GM11168 (cell line): ENCODE measurements around the gene SOHLH2.

Experiments
- in situ Hi-C: fragments of 300-500 bp; cut with MboI; formaldehyde crosslinking; loops from one replicate; pipeline ENCODE4 v1.12.0; 2022; ENCODE audit warnings: low sequenced_read_pairs; ENCODE audit not compliant: unreplicated experiment

SOHLH2 gene, protein sequence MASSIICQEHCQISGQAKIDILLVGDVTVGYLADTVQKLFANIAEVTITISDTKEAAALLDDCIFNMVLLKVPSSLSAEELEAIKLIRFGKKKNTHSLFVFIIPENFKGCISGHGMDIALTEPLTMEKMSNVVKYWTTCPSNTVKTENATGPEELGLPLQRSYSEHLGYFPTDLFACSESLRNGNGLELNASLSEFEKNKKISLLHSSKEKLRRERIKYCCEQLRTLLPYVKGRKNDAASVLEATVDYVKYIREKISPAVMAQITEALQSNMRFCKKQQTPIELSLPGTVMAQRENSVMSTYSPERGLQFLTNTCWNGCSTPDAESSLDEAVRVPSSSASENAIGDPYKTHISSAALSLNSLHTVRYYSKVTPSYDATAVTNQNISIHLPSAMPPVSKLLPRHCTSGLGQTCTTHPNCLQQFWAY

DNA sequence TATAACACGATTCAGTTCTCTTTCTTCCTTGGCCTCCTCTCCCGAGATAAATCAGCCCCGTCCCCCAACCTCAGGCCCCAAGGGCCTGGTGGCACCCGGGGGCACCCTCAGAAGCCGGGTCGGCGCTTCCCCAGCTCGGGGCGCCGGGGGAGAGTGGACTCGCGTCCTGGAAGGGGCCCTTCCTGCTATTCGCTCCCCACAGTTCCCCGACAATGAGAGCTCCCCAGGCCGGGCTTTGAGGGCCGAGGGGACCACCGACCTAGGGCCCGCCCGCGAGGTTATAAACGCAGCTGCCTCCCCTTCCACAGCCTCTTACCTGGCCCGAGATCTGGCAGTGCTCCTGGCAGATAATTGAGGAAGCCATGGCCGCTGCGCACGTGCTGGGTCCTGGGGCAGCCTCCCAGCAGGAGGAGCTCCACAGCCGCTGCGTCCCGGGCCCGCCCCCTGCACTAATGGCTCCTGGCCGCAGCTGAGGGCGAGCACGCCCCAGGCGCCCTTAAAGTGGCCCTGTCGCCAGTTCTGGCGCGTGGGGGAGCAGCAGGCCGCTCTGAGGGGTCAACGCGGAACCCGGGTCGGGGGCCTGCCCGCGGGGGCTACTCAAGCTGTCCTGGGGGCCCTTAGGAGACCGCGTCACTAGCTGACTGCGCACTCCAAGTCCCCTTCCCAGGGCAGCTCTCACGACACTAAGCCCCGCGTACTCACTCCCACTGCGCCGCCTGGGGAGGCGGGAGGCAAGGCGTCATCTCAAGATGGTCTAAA lies at the start of gene SOHLH2:
Gene SOHLH2, minus strand, starts transcription at position 394 of the 759 bp plus-strand sequence. Its CDS starts 30 bp downstream, at position 364.
- in situ Hi-C loops = no loop called here

DNA sequence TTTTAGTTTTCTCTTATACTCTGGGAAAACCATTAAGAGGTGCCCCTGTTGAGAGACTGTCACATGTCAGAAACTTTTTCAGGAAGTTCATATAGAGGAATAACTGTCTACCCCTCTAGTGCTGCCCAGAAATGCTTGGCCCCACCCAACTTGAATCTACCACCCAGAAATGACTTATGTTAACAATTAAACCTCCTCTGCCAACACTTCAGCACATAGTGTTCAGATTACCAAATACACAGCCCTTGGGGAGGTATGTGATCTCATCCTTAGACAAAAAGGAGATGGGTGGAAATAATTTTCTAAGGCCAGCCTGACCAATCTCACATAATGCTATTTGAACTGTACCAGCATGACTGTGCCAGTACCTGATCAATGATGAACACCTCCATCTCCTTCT lies 47.6 kb upstream of the SOHLH2 start:
- in situ Hi-C loops = no loop called here

DNA sequence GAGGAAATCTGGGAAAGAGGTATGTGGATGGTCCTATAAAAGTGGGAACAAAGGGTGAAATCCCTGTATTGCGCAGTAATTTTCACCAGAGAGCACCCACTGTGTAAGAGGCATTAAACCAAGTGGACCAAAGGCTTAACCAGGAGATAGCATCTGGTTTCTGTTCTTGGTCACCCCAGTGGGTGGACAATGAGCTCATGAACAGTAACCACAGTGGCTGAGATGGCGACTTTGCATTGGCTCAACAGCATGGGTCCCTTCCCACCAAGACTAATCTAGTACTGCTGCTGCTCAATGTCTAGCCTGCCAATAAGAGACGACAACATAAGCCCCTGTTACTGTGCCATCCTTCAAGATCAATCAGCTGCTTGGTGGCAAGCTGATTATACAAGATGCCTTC lies 46.7 kb upstream of the SOHLH2 start:
- in situ Hi-C loops = no loop called here

DNA sequence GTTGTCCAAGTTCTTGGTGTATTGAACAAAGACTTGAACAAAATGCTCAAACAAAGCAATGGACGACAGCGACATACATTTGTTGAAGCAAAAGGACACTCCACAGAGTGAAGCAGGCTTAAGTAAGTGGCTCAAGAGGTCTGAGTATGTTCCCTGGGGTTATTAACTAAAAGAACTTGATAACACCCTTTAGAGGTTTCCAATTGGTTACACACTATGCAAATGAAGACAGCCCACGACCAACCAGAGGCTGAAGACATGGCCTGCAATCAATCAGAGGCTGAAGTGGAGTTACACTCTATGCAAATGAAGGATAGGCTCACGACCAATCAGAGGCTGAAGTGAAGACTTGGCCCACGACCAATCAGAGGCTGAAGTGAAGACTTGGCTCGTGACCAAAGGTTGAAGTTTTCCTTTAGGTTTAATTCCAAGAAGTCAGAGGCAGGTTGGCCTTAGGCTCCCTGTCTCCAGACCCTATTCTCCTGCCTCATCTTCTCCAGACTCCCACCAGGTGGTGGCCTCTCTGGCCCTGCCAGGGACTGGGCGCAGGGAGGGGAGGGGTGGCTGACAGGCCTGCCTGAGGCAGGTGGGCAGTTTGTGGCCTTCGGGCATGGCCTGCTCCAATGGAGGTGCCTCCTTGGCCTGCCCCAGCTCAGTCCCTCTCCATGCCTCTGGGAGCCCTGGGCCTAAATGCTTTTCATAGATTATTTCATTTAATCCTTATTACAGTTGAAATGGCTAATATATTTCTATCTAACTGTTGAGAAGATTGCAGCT lies 45.2 kb upstream of the SOHLH2 start:
- in situ Hi-C loops = no loop called here

DNA sequence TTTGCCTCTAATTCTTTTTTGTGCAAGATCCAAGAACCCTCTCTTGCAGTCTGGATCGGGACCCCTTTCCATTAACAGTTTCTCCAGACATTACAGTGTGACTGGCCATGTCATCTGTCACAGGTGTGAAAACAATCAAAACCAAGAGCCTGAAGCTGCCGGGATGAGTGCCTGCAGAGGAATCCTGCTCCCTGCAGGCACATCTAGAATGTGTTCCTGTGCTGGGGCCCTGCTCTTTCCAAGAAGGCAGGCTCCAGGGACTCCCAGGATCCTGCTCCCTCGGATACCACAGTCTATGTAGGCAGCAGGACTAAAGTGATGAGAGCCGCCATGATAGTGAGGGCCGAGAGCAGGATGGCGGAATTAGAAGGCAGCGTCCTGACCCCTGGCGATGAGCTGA lies 44.5 kb upstream of the SOHLH2 start:
- in situ Hi-C loops = no loop called here

DNA sequence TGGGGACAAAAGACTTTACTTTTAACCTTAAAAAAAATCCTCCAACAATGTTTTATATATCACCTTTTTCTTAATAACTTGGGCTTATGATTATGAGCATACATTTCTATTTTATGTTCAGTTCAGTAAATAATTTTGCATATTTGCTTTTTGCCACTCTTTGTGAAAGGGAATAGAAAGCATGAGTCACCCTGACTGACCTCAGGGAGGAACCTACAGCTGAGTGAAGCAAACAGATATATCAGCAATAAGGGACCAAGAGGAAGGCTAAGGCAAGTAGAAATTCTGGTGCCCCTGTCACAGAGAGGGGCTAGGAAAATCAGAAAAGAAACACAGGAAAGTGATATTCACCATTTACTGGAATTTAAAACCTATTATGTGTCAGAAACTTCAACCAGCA lies 37.2 kb upstream of the SOHLH2 start:
- in situ Hi-C loops = no loop called here

DNA sequence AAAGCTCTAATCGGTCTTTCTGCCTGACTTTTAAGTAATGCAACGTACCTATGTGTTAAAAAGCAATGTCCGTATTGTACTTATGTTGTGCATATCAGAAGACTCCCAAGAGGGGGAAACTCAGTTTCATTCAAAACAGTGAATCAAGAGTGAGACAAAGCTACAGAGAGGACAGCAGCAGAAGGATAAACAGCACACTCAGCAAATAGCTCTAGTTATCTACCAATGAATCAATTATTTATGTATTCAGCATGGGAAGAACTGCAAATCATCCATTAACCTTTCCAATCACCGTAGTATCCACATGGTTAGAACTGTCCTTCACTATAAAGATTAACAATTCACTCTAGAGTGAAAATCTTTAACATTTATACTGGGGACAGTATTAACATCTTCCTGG lies 36.7 kb upstream of the SOHLH2 start:
- in situ Hi-C loops = no loop called here

DNA sequence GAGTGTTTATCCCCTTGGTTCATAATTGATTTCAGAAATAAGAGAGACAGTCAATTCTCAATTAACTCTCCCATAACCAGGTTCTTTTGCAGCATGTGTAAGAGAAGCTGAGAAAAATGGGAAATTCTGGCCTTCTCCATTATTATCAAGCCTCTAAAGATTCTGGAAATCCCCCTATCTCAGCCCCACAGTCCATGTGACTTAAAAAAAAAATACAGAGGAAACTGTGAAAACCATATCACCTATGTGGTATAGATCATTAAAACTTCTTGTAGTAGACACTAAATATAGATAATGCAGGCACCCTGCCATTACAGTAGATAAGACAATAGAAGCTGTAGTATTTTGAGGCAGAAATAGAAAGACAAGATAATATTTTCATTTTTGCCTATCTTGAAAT lies 34.3 kb upstream of the SOHLH2 start:
- in situ Hi-C loops = no loop called here

DNA sequence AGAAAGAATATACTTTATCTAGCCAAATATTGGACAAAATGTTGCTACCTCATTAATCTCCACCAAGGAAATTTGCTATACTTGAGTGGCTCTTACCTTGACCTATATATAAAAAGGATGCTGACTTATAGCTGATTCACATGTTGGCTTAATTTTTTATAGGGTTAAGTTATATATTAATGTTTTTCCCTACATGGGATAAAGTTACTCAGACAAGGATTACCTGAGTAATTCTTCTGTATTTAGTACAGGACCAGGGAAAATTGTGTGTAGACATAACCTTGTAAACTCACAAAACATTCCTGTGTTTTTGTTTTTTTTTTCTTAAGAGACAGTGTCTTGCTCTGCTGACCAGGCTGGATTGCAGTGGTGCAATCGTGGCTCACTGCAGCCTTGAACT lies 30.6 kb upstream of the SOHLH2 start:
- in situ Hi-C loops = no loop called here

DNA sequence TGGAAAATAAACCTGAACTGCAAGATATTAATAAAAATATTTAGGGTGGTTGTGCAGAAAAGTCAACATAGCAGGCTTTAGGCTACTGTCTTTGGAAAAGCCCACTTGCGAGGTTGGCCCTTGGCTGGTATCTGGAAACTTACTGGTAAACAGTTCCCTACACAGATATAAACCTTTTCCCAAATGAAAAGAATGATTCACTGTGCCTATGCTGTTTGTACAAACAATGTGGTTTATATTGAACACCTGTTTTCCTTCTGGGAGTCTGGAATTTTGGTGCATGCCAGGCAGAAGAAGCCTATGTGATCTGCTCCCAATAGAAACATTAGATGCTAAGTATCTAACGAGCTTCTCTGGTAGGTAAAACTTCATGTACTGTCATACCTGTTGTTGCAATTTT lies 29.7 kb upstream of the SOHLH2 start:
- in situ Hi-C loops = no loop called here

DNA sequence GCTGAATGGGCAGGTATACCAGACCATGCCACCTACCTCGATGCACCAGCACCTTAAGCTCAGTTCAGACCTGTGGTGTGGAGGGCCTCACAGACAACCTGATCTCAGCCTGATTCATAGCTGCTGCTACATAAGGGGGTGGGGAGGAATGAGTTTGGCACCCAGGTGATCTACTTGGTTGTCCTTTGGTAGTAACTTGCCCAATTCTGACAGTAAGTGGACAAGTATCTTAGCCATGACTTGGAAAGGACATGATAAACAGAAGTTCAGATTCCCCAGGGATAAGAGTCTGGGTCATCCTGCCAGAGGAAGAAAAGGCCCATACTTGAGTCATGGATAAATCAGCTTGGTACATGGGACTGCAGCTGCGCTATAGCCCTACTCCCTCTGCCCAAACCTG lies 28.4 kb upstream of the SOHLH2 start:
- in situ Hi-C loops = no loop called here

DNA sequence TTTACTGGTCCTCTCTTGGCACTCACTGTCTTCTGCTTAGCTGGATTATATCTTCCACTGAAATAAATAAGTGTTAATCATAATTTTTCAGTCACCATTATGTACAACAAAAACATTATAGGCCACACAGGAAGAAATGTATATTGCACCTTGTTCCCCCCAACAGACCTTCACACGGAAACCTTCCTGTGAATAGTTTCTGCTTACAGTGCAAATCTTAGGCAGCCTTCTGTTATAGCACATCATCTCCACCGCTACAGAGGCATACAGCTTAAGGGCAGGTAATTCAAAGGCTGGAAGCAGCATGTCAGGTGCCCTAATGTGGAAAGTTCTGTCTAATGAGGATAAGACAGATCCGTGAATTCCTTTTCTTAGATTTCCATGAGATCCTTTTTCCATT lies 16.9 kb upstream of the SOHLH2 start:
- in situ Hi-C loops = no loop called here

DNA sequence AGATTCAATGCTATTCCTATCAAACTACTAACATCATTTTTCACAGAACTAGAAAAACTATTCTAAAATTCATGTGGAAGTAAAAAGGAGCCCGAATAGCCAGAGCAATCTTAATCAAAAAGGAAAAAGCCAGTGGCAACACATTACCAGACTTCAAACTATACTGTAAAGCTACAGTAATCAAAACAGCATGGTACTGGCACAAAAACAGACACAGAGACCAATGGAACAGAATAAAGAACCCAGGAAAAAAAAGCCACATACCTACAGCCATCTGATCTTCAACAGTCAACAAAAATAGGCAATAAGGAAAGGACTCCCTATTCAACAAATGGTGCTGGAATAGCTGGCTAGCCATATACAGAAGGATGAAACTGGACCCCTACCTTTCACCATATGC lies 10.4 kb upstream of the SOHLH2 start:
- in situ Hi-C loops = no loop called here

DNA sequence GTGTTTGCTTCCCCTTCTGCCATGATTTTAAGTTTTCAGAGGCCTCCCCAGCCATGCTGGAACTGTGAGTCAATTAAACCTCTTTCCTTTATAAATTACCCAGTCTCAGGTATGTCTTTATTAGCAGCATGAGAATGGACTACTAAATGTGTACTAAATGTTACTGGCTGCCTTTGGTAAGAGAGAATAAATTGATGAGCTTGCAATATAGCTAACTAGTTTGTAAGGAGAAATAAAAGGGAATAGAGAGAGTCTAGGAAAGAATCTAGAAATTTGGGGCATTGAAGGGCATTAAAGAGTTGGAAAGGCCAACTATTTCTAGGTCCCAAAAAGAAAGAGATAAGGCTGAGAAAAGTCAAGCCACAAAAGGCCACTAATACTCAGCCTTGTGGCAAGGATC lies 5.5 kb upstream of the SOHLH2 start:
- in situ Hi-C loops = no loop called here

DNA sequence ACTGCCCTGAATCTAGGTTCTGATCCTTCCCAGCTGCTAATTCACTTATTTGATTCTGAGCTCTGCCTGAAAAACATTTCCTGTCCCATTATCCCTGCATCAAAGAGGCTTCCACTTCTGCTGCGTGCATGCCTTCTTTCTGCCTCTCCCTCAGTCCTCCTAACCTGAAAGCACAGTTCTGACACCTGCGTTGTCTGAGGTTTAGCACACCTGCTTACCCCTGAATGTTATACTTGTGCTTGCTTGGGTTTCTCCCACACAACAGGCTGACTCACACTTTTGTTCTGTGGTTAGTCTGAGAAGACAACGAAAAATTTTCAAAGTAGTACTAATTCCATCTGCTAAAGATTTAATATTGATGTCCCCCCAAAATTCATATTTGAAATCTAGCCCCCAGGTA lies 3.1 kb upstream of the SOHLH2 start:
- in situ Hi-C loops = no loop called here

DNA sequence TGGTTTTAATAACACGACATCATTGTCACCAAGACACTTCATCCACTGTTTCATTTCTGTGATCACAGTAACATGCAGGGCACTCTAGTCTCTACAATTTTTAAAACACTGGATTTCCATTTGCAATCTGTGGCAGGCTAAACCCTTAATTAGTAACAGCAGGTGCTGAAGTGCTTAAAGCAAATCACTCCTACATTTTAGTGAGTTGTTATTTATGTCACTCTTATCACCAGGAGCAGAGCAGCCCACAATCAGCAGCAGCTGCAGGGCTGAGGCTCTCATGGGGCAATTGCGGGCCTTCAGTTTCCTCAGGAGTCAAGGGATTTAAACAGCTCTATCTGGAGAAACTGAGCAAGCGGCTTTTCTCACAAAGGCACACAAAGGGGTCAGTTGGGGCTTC lies 1.6 kb downstream of the SOHLH2 start:
- in situ Hi-C loops = no loop called here

DNA sequence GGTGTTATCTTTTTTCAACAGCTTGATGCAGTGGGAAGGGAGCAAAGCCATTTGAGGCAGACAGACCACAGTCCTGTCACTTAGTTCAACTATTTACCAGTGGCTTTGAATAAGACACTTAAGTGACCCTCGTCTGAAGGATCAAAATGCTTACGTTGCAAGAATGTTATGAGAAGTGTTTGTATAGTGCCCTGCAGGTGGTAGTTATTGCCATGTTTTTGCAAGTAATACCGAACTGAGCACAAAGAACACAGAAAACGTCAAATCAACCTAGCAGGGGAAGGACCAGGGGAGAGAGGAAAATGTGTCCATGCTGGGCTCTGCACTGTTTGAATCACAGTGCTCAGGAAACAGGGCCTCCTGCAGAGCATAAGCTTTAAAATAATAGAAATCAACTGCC lies 2.8 kb downstream of the SOHLH2 start:
- in situ Hi-C loops = no loop called here

DNA sequence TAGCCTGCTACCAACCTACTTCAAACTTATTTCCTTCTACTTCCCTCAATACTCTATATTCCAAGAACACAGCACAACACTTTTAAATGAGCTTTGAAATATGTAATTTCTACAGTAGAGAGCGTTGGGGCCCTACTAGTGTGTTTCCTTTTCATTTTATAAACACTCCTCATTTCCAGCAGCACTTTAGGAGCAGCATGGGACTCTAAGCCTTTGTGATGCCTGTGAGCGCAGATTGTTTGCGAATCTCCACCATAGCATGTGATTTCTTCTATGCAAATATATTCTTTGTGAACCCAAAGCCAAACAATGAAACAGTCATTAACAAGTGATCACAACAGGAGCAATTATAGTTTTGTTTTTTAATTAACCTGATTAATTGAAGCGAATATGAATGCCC lies 3.6 kb downstream of the SOHLH2 start:
- in situ Hi-C loops = no loop called here

DNA sequence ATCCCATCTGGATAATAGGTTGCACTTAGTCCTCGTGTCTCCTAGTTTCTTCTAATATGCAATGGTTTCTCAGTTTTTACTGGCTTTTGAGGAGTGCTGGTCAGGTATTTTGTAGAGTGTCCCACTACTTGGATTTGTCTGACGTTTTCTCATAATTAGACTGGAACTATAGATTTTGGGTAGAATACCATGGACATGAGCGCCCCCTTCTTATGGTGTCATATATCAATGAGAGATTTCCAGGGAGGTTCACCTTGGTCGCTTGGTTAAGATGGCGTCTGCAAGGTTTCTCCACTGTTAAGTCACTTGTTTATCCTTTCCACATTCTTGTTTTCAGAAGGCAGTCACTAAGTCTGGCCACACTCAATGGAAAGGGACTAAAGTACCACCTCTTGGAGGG lies 6.7 kb downstream of the SOHLH2 start:
- in situ Hi-C loops = no loop called here

DNA sequence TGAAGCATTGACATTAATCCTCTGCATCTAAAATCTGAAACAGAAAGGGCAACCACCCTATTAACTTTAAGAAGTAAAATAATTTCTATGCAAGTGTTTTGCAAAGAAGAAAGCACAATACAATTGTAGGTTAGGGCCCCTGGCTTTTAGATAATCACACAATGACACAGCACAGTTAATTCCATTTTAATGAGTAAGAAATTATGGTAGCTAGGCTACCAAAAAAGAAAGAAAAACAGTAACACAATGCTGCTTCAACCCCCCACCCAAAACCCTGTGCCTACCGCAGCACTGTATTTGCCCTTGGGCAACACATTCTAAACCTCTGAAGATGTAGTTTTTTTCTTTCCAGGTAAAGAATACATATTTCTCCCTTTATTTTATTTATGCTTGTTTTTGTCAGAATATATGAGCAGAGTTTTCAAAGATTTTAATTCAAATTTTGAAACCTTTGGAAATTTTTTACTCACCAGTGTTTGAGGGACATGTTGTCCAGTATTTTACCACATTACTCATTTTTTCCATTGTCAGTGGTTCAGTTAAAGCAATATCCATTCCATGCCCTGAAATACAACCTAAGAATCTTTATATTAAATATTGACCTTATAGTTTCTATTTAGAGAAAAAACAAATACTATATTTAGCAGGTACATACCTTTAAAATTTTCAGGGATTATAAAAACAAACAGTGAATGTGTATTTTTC lies 21.1 kb downstream of the SOHLH2 start:
- in situ Hi-C loops = no loop called here
